Measurements from ENCODE around the gene CBARP. TPM values are rescaled to one million over a fixed set of nuclear protein-coding genes. Genes with fewer than 3 reads are reported as not detected.
A peak's percentile ranks its signal among the peaks of the same experiment; 100 is the strongest.

The CBARP gene
- total RNA-seq, 1 experiment from 2014 or later = 28.4 TPM

GRCh38 chr19:1183543-1184172, 54.1 kb downstream of the CBARP start:
- Histone ChIP-seq H2BK12ac (ENCODE audit: insufficient read length, low read depth, low read length) (no peak overlapping the region), H3K27me3 (ENCODE audit: insufficient read depth, low read length) (no peaks in the 10 kb centered on the region), H4K91ac (ENCODE audit: insufficient read length, low read depth, low read length) (no peak overlapping the region), H3K9ac (ENCODE audit: extremely low read depth, insufficient read length, low read length) (no peak overlapping the region), H4K20me1 (ENCODE audit: control insufficient read depth, insufficient read depth, insufficient read length) (no peaks in the 10 kb centered on the region), H2AK5ac (ENCODE audit: insufficient read length, low read length) (no peak overlapping the region), H3K23ac (ENCODE audit: insufficient read length, low read depth, low read length) (no peak overlapping the region), H3K4me1 (ENCODE audit: insufficient read depth, low read length) (no peaks in the 10 kb centered on the region), H3K56ac (ENCODE audit: insufficient read length, low read depth, low read length) (no peak overlapping the region), H3K79me1 (ENCODE audit: insufficient read depth, low read depth, low read length, poor library complexity, severe bottlenecking) (no peaks in the 10 kb centered on the region), H3K79me2 (ENCODE audit: insufficient read depth, low read length) (no peaks in the 10 kb centered on the region), H3K4me2 (ENCODE audit: insufficient read depth, insufficient read length, low read length) (no peak overlapping the region), H3K4ac (ENCODE audit: low read depth, low read length) (no peak overlapping the region), H3K14ac (ENCODE audit: insufficient read depth, low read length) (no peak overlapping the region), H3K27ac (ENCODE audit: insufficient read length, low read depth, low read length) (no peak overlapping the region), H3K18ac (ENCODE audit: insufficient read length, low read depth, low read length) (no peak overlapping the region), H2BK5ac (ENCODE audit: insufficient read length, low read length) (no peak overlapping the region), H3K23me2 (ENCODE audit: insufficient read length, low read depth, low read length, poor library complexity, severe bottlenecking) (no peaks in the 10 kb centered on the region), H4K8ac (replicated peaks; ENCODE audit: insufficient read length, low read depth, low read length) (no peak overlapping the region), H2BK15ac (ENCODE audit: low read depth, low read length) (no peak overlapping the region), H2BK120ac (ENCODE audit: low read depth, low read length, poor library complexity, severe bottlenecking) (no peak overlapping the region), H3K9me3 (ENCODE audit: control insufficient read depth, low read depth, low read length) (no peaks in the 10 kb centered on the region), H4K5ac (ENCODE audit: insufficient read length, low read depth, low read length) (no peak overlapping the region), H3T11ph (ENCODE audit: low read length) (no peak overlapping the region), H2AFZ (ENCODE audit: low read length) (no peak overlapping the region), H2BK20ac (ENCODE audit: low read depth, low read length, poor library complexity, severe bottlenecking) (no peak overlapping the region)
- no peaks in the 10 kb centered on the region; a peak in 1 of 7 replicates for H3K36me3 Mint-ChIP-seq (ENCODE audit: insufficient read depth in 1 of 3, low read depth in 3 of 3)
- no peaks in the 10 kb centered on the region; the same call in none of the 2 replicates for H3K27me3 Mint-ChIP-seq (ENCODE audit: low read depth)
- H3K4me1 Mint-ChIP-seq = peaks cover 12 to 14% of the 10 kb centered on the region in 2 experiments
- WGBS (ENCODE audit: extremely low coverage, insufficient read length, low lambda C conversion rate) = no CpG with 5 or more reads among the region's 19 CpGs
- TF ChIP-seq, protein P1, sequence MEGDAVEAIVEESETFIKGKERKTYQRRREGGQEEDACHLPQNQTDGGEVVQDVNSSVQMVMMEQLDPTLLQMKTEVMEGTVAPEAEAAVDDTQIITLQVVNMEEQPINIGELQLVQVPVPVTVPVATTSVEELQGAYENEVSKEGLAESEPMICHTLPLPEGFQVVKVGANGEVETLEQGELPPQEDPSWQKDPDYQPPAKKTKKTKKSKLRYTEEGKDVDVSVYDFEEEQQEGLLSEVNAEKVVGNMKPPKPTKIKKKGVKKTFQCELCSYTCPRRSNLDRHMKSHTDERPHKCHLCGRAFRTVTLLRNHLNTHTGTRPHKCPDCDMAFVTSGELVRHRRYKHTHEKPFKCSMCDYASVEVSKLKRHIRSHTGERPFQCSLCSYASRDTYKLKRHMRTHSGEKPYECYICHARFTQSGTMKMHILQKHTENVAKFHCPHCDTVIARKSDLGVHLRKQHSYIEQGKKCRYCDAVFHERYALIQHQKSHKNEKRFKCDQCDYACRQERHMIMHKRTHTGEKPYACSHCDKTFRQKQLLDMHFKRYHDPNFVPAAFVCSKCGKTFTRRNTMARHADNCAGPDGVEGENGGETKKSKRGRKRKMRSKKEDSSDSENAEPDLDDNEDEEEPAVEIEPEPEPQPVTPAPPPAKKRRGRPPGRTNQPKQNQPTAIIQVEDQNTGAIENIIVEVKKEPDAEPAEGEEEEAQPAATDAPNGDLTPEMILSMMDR (conservative IDR thresholded peaks at IDR 0.05) = no peak
- H3K4me3 Mint-ChIP-seq = no peak overlapping the region
- no peak overlapping the region for H3K27ac Mint-ChIP-seq
- no peaks in the 10 kb centered on the region for H3K9me3 Mint-ChIP-seq
- peak; percentile 70 for DNase-seq

Data from H9 (cell line).